Measurements from ENCODE around the gene BABAM1. TPM values are rescaled to one million over a fixed set of nuclear protein-coding genes. Genes with fewer than 3 reads are reported as not detected.

BABAM1 gene
- total RNA-seq, 1 experiment from 2014 or later: 93.3 TPM

- Histone ChIP-seq H4K20me1 (ENCODE audit: insufficient read depth) (no peaks in the 10 kb centered on the region), H3K4me3 (replicated peaks in 1 of 2; ENCODE audit: low read depth in 1 of 2, low read length in 2 of 2) (peak overlapping the region; percentile 87 to 94), H2AFZ (ENCODE audit: low read depth, low read length, poor library complexity, severe bottlenecking) (no peak overlapping the region), H3K27me3 (ENCODE audit: insufficient read depth, low read length) (no peaks in the 10 kb centered on the region), H3K4me1 (ENCODE audit: control insufficient read depth in 1 of 2, insufficient read depth in 2 of 2, low read length in 2 of 2) (peaks cover 43 to 61% of the 10 kb centered on the region in 2 experiments), H3K9ac (ENCODE audit: low read length) (peak overlapping the region; percentile 86), H3K79me2 (ENCODE audit: insufficient read depth, low read length) (peaks cover 47% of the 10 kb centered on the region), H3K27ac (ENCODE audit: low read depth, low read length) (peak overlapping the region; percentile 91), H3K36me3 (ENCODE audit: control insufficient read depth in 1 of 2, insufficient read depth in 2 of 2, low read length in 2 of 2) (peaks cover 0 to 3% of the 10 kb centered on the region in 2 experiments; a peak in 1 of 4 replicates), H3K4me2 (ENCODE audit: low read length) (peak overlapping the region; percentile 99), H3K9me3 (ENCODE audit: control insufficient read depth in 1 of 2, insufficient read depth in 1 of 2, low read depth in 1 of 2, low read length in 2 of 2) (no peaks in the 10 kb centered on the region), H3K9me2 (ENCODE audit: insufficient read depth) (no peaks in the 10 kb centered on the region)
- DNase-seq (ENCODE audit: low read depth, low spot score) (no peak), ATAC-seq (peak; percentile 15; the same call in 1 of the 2 replicates)
- ChIA-PET RAD21 (ENCODE audit: low non-redundant PET in 1 of 2, low total read pairs in 2 of 2, uncharacterized antibody in 2 of 2, unreplicated experiment in 2 of 2) (interaction anchor here in 1 of 2 experiments (0.5 kb wide), 1 partner anchor 191 kb away, joined by 3 read pairs; no protein-coding TSS in a partner anchor), POLR2A (interaction anchor here (0.9 to 1.7 kb wide), 2 partner anchors 9 to 65 kb away, joined by 5 to 7 read pairs; partner anchors contain the start of gene DDA1), CTCF (no interaction called here)
- intact Hi-C loops (cut with micrococcal nuclease): loop anchor here (1.0 kb wide), 1 partner anchor 18 kb away; the partner anchor contains the start of gene OCEL1
- BruUV-seq (replicated peaks): TSS peak; percentile 45
- TF ChIP-seq TCF7L2 (IDR thresholded peaks at IDR 0.05; ENCODE audit: borderline replicate concordance, extremely low read depth, insufficient read depth, insufficient read length) (no peak), POLR2AphosphoS5 (IDR thresholded peaks at IDR 0.05; ENCODE audit: low read depth, low read length) (peak; percentile 21; the same call in 1 of the 2 replicates)
Measured at GRCh38 chr19:17243830-17244617, 23.2 kb upstream of the BABAM1 start.

GRCh38 chr19:17244618-17245534 lies 22.4 kb upstream of the BABAM1 start:
- peak overlapping the region; percentile 91 for H3K27ac ChIP-seq (ENCODE audit: low read depth, low read length)
- H3K4me2 ChIP-seq (ENCODE audit: low read length): peak overlapping the region; percentile 99
- H3K9me2 ChIP-seq (ENCODE audit: insufficient read depth): no peaks in the 10 kb centered on the region
- no peaks in the 10 kb centered on the region for H3K9me3 ChIP-seq (ENCODE audit: control insufficient read depth in 1 of 2, insufficient read depth in 1 of 2, low read depth in 1 of 2, low read length in 2 of 2)
- H3K36me3 ChIP-seq (ENCODE audit: control insufficient read depth in 1 of 2, insufficient read depth in 2 of 2, low read length in 2 of 2): peaks cover 0 to 3% of the 10 kb centered on the region in 2 experiments; a peak in 1 of 4 replicates
- peak overlapping the region; percentile 87 to 94 for H3K4me3 ChIP-seq (replicated peaks in 1 of 2; ENCODE audit: low read depth in 1 of 2, low read length in 2 of 2)
- H2AFZ ChIP-seq (ENCODE audit: low read depth, low read length, poor library complexity, severe bottlenecking): no peak overlapping the region
- no peak for DNase-seq (ENCODE audit: low read depth, low spot score)
- peaks cover 50 to 70% of the 10 kb centered on the region in 2 experiments for H3K4me1 ChIP-seq (ENCODE audit: control insufficient read depth in 1 of 2, insufficient read depth in 2 of 2, low read length in 2 of 2)
- ChIA-PET RAD21 (ENCODE audit: low non-redundant PET in 1 of 2, low total read pairs in 2 of 2, uncharacterized antibody in 2 of 2, unreplicated experiment in 2 of 2) (interaction anchor here in 1 of 2 experiments (0.5 kb wide), 1 partner anchor 192 kb away, joined by 3 read pairs; no protein-coding TSS in a partner anchor), POLR2A (interaction anchor here (0.9 to 1.7 kb wide), 2 partner anchors 10 to 64 kb away, joined by 5 to 7 read pairs; partner anchors contain the start of gene DDA1), CTCF (no interaction called here)
- no peak for ATAC-seq
- H3K9ac ChIP-seq (ENCODE audit: low read length): peak overlapping the region; percentile 86
- BruUV-seq (replicated peaks): no TSS peak
- H4K20me1 ChIP-seq (ENCODE audit: insufficient read depth): no peaks in the 10 kb centered on the region
- H3K79me2 ChIP-seq (ENCODE audit: insufficient read depth, low read length): peaks cover 47% of the 10 kb centered on the region
- intact Hi-C loops (cut with micrococcal nuclease): loop anchor here (1.0 kb wide), 1 partner anchor 19 kb away; the partner anchor contains the start of gene OCEL1
- no peaks in the 10 kb centered on the region for H3K27me3 ChIP-seq (ENCODE audit: insufficient read depth, low read length)
- TF ChIP-seq REST (IDR thresholded peaks at IDR 0.05; ENCODE audit: low read depth) (no peak), TCF7L2 (IDR thresholded peaks at IDR 0.05; ENCODE audit: borderline replicate concordance, extremely low read depth, insufficient read depth, insufficient read length) (no peak), FOSL1 (IDR thresholded peaks at IDR 0.05; ENCODE audit: low read depth) (no peak), EZH2 (IDR thresholded peaks at IDR 0.05) (no peak), RAD21 (IDR thresholded peaks at IDR 0.05; ENCODE audit: low read depth) (no peak), JUND (IDR thresholded peaks at IDR 0.05) (no peak), CTCF (IDR thresholded peaks at IDR 0.05 in 2 of 3, conservative IDR thresholded peaks at IDR 0.05 in 1 of 3; ENCODE audit: borderline replicate concordance in 1 of 3, insufficient read depth in 1 of 3, low read depth in 2 of 3, low read length in 2 of 3) (no peak), SRF (IDR thresholded peaks at IDR 0.05; ENCODE audit: low read depth) (no peak)
